ENCODE data around the gene FAM83C. TPM values are rescaled to one million over a fixed set of nuclear protein-coding genes. Genes with fewer than 3 reads are reported as not detected.

FAM83C gene
- total RNA-seq, 1 donor from 2014 or later, result not detected

GRCh38 chr20:35320396-35321126, 28.3 kb upstream of the FAM83C start:
- Histone ChIP-seq H3K9me3 (replicated peaks) (no peaks in the 10 kb centered on the region), H3K4me3 (no peak overlapping the region), H3K4me1 (peaks cover 22% of the 10 kb centered on the region), H3K27me3 (ENCODE audit: low read depth) (no peaks in the 10 kb centered on the region), H3K36me3 (no peaks in the 10 kb centered on the region), H3K27ac (replicated peaks) (no peak overlapping the region)
- intact Hi-C loops (cut with micrococcal nuclease), result no loop called here
- TF ChIP-seq CTCF (IDR thresholded peaks at IDR 0.05; ENCODE audit: borderline replicate concordance), result no peak
- no peak for DNase-seq

- H3K36me3 ChIP-seq, result no peaks in the 10 kb centered on the region
- TF ChIP-seq CTCF (IDR thresholded peaks at IDR 0.05; ENCODE audit: borderline replicate concordance), result no peak
- H3K4me1 ChIP-seq, result peaks cover 19% of the 10 kb centered on the region
- H3K9me3 ChIP-seq (replicated peaks), result no peaks in the 10 kb centered on the region
- no peaks in the 10 kb centered on the region for H3K27me3 ChIP-seq (ENCODE audit: low read depth)
- no peak overlapping the region for H3K27ac ChIP-seq (replicated peaks)
- H3K4me3 ChIP-seq, result no peak overlapping the region
- DNase-seq, result no peak
- intact Hi-C loops (cut with micrococcal nuclease), result no loop called here
Measured at GRCh38 chr20:35319871-35320197, 27.6 kb upstream of the FAM83C start.

- no peak for DNase-seq
- no peak for TF ChIP-seq CTCF (IDR thresholded peaks at IDR 0.05; ENCODE audit: borderline replicate concordance)
- Histone ChIP-seq H3K36me3 (peaks cover 4% of the 10 kb centered on the region), H3K4me3 (no peak overlapping the region), H3K27ac (replicated peaks) (no peak overlapping the region), H3K9me3 (replicated peaks) (no peaks in the 10 kb centered on the region), H3K4me1 (peaks cover 19% of the 10 kb centered on the region), H3K27me3 (ENCODE audit: low read depth) (no peaks in the 10 kb centered on the region)
- intact Hi-C loops (cut with micrococcal nuclease), result no loop called here
Measured at GRCh38 chr20:35319192-35319870, 27.1 kb upstream of the FAM83C start.

GRCh38 chr20:35318502-35319157, 26.4 kb upstream of the FAM83C start:
- intact Hi-C loops (cut with micrococcal nuclease), result no loop called here
- H3K4me1 ChIP-seq, result peaks cover 19% of the 10 kb centered on the region

More at GRCh38 chr20:35318502-35319157, 26.4 kb upstream of the FAM83C start:
- Histone ChIP-seq H3K27ac (replicated peaks) (peak overlapping the region; percentile 31), H3K9me3 (replicated peaks) (no peaks in the 10 kb centered on the region), H3K27me3 (ENCODE audit: low read depth) (no peaks in the 10 kb centered on the region), H3K4me3 (no peak overlapping the region), H3K36me3 (peaks cover 10% of the 10 kb centered on the region)
- no peak for DNase-seq
- no peak for TF ChIP-seq CTCF (IDR thresholded peaks at IDR 0.05; ENCODE audit: borderline replicate concordance)

Measured in left ventricle myocardium inferior (tissue), 1 donor.